Esophagus muscularis mucosa (tissue), 4 donors: ENCODE measurements around the gene DNAJC24.

Experiments
- CTCF ChIP-seq, 3 experiments: fragments of 200-600 bp in 2 of 3; fragments of 450-650 bp in 1 of 3; sonication (generic) in 2 of 3; IDR thresholded peaks; one replicate each; pipeline ENCODE4 v1.5.1; 2017 to 2019; ENCODE audit warnings: antibody characterized with exemption in 3 of 3, mild to moderate bottlenecking in 2 of 3, moderate library complexity in 1 of 3
- EP300 ChIP-seq: sonication (generic); formaldehyde crosslinking; IDR thresholded peaks from one replicate; pipeline ENCODE4 v1.6.1; 2017; ENCODE audit warnings: antibody characterized with exemption
- POLR2A ChIP-seq: fragments of 450-650 bp; IDR thresholded peaks from one replicate; pipeline ENCODE4 v1.6.1; 2017; ENCODE audit warnings: antibody characterized with exemption, moderate library complexity, mild to moderate bottlenecking, low read depth

GRCh38 chr11:31417357-31417756 lies 47.7 kb downstream of the DNAJC24 start:
- no peak for TF ChIP-seq CTCF (IDR thresholded peaks at IDR 0.05)
- TF ChIP-seq EP300, result no peak
- TF ChIP-seq POLR2A, result no peak
